ENCODE measurements around the gene ZNF628.

Gene ZNF628

GRCh38 chr19:55463583-55464031 lies 12.8 kb upstream of the ZNF628 start:
- no peak overlapping the region for H3K27ac ChIP-seq
- no peaks in the 10 kb centered on the region for H3K36me3 ChIP-seq (ENCODE audit: control insufficient read depth, insufficient read depth, low read length)
- no peaks in the 10 kb centered on the region for H3K9me3 ChIP-seq (ENCODE audit: control insufficient read depth, low read length)
- no peaks in the 10 kb centered on the region for H3K79me2 ChIP-seq
- no peak overlapping the region for H2AFZ ChIP-seq
- no peak overlapping the region for H3K4me2 ChIP-seq (ENCODE audit: low read length)
- TF ChIP-seq CTCF (IDR thresholded peaks at IDR 0.05): no peak
- H3K27me3 ChIP-seq (ENCODE audit: control insufficient read depth, insufficient read depth, low read length): no peaks in the 10 kb centered on the region
- H3K4me3 ChIP-seq (ENCODE audit: low read depth, low read length): no peak overlapping the region
- no peak overlapping the region for H3K9ac ChIP-seq
- peaks cover 10% of the 10 kb centered on the region for H3K4me1 ChIP-seq

GRCh38 chr19:55464039-55464661 lies 12.3 kb upstream of the ZNF628 start:
- Histone ChIP-seq H3K36me3 (ENCODE audit: control insufficient read depth, insufficient read depth, low read length) (no peaks in the 10 kb centered on the region), H3K9me3 (ENCODE audit: control insufficient read depth, low read length) (no peaks in the 10 kb centered on the region), H3K27me3 (ENCODE audit: control insufficient read depth, insufficient read depth, low read length) (no peaks in the 10 kb centered on the region), H2AFZ (no peak overlapping the region), H3K27ac (no peak overlapping the region), H3K79me2 (no peaks in the 10 kb centered on the region), H3K4me3 (ENCODE audit: low read depth, low read length) (no peak overlapping the region), H3K4me1 (peaks cover 10% of the 10 kb centered on the region), H3K4me2 (ENCODE audit: low read length) (no peak overlapping the region), H3K9ac (no peak overlapping the region)
- no peak for TF ChIP-seq CTCF (IDR thresholded peaks at IDR 0.05)

GRCh38 chr19:55464662-55465054 lies 11.8 kb upstream of the ZNF628 start, which contains the start of gene C19orf85:
TSS of gene C19orf85 (minus strand) at chr19:55464751. CDS start at chr19:55464554, 197 bp downstream.
- H3K27me3 ChIP-seq (ENCODE audit: control insufficient read depth, insufficient read depth, low read length): no peaks in the 10 kb centered on the region
- no peak within 1 kb of the TSS for H2AFZ ChIP-seq
- no peaks in the 10 kb centered on the region for H3K36me3 ChIP-seq (ENCODE audit: control insufficient read depth, insufficient read depth, low read length)
- H3K4me1 ChIP-seq: peaks cover 10% of the 10 kb centered on the region
- no peaks in the 10 kb centered on the region for H3K9me3 ChIP-seq (ENCODE audit: control insufficient read depth, low read length)
- no peak for TF ChIP-seq CTCF (IDR thresholded peaks at IDR 0.05)
- no peak within 1 kb of the TSS for H3K4me3 ChIP-seq (ENCODE audit: low read depth, low read length)
- H3K4me2 ChIP-seq (ENCODE audit: low read length): no peak within 1 kb of the TSS
- H3K9ac ChIP-seq: no peak within 1 kb of the TSS
- H3K79me2 ChIP-seq: no peaks in the 10 kb centered on the region
- H3K27ac ChIP-seq: no peak within 1 kb of the TSS

GRCh38 chr19:55465460-55466240 lies 10.8 kb upstream of the ZNF628 start:
- H3K36me3 ChIP-seq (ENCODE audit: control insufficient read depth, insufficient read depth, low read length): no peaks in the 10 kb centered on the region
- no peaks in the 10 kb centered on the region for H3K79me2 ChIP-seq
- no peaks in the 10 kb centered on the region for H3K27me3 ChIP-seq (ENCODE audit: control insufficient read depth, insufficient read depth, low read length)
- H3K9ac ChIP-seq: no peak overlapping the region
- no peak overlapping the region for H3K4me2 ChIP-seq (ENCODE audit: low read length)
- H3K4me1 ChIP-seq: peaks cover 6% of the 10 kb centered on the region
- H3K27ac ChIP-seq: no peak overlapping the region
- no peak overlapping the region for H2AFZ ChIP-seq
- H3K4me3 ChIP-seq (ENCODE audit: low read depth, low read length): no peak overlapping the region
- H3K9me3 ChIP-seq (ENCODE audit: control insufficient read depth, low read length): no peaks in the 10 kb centered on the region
- TF ChIP-seq CTCF (IDR thresholded peaks at IDR 0.05): no peak
